Hepatic stellate cell (primary cell): ENCODE results near the gene STAMBP.

Experiments
- DNase-seq: peaks from one replicate; pipeline ENCODE4 v3.0.0; 2011; ENCODE audit warnings: low spot score

The STAMBP gene

DNA sequence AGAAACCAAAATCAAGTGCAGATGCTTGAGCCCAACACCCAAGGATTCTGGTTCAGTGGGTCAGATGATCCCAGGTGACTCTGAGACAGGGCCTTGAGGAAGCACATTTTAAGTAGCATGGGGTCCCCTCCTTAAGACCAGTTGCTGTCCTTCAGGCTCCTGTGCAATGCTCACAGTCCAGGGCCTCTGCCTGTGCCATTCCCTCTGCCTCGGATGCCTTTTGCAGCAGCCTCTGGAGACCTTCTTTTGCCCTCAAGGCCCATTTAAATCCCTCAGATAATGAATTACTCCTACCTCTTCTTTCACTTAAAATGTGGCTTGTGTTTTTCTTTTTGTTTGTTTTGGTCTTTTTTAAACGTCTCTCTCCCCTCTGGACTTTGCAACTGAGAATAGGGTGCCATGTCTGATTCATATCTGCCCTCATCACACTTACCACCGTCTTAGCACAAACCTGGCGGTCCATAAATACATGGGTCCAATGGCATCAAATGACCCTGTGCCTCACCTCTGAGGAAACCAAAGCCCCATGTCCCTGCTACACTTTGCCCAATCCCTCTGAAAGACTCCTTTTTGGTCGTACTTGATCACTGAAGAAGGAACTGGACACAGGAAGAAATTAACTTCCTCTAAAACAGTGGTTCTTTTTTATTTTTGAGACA lies 78.2 kb downstream of the STAMBP start:
- no peak for DNase-seq

DNA sequence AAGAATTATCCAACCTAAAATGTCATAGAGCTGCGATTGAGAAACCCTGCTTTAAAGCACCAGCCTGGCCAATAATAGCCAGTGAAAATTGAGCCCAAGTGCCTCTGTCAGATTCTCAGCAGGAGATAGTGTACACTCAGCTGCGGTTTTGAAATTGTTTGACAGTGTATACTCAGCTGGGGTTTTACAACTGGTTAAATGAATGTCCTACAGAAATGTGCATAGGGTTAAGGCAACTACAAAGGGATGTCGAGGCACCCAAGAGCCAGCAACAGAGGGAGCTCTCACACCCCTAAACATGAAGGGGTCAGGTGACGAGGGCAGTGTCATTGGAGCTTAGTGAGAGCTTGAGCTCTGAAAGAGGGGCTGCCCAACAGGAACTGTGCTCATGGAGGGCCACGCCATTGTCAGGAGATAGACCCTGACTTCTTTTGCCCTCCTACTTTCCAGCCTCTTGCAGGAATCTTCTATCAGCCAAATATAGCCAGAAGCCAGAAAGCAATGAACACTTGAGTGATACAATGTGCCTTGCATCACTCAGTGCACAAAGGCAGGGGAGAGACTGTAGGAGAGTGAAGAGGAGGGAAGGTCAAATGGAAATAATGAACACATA lies 79.2 kb downstream of the STAMBP start:
- DNase-seq: no peak

DNA sequence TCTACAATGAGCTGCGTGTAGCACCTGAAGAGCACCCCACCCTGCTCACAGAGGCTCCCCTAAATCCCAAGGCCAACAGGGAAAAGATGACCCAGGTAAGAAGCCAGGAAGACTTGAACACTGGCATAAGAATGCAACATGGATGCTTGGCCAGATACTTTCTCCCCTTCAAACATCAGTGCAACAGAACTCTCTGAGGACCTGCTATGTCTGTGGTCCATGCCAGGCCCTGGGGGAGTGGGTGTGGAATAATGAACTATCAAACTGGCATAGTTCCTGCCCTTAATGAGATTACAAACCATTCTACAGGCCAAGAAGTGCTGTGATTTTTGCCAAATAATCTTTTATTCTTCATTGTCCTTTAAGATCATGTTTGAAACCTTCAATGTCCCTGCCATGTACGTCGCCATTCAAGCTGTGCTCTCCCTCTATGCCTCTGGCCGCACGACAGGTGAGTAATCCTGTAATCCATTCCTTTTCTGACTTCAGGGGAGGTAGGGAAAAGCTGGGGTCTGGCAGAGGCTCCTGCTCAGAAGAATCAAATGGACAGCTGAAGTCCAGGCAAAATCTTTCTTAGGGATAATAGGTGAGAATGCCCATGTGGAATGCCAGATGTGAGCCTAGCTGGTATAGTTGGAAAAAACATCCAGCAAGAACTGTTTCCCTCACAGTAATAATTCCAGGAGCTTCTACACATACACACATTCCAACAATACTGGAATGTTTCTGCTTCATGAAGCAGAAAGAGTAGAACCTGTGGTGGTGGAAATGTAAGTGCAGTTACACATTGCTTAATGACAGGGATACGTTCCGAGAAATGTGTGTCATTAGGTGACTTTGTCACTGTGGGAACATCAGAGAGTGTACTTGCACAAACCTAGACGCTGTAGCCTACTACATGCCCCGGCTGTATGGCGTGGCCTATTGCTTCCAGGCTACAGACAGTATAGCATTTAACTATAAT lies 80.2 kb downstream of the STAMBP start:
- no peak for DNase-seq

DNA sequence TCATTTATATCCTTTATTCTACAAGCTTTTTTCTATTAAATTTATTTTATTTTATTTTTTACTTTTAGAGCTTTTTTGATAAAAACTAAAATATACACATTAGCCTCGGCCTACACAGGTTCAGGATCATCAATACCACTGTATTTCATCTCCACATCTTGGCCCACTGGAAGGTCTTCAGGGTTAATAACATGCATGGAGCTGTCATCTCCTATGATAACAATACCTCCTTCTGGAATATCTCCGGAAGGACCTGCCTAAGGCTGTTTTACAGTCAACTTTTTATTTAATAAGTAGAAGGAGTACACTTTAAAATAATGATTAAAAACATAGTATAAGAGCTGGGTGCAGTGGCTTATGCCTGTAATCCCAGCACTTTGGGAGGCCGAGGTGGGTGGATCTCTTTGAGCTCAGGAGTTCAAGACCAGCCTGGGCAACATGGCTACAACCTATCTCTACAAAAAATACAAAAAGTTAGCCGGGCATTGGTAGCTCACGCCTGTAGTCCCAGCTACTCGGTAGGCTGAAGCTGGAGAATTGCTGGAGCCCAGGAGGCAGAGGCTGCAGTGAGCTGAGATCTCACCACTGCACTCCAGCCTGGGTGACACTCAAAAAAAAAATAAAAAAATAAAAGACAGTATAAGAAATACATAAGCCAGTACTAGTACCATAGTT lies 82.2 kb downstream of the STAMBP start:
- no peak for DNase-seq

DNA sequence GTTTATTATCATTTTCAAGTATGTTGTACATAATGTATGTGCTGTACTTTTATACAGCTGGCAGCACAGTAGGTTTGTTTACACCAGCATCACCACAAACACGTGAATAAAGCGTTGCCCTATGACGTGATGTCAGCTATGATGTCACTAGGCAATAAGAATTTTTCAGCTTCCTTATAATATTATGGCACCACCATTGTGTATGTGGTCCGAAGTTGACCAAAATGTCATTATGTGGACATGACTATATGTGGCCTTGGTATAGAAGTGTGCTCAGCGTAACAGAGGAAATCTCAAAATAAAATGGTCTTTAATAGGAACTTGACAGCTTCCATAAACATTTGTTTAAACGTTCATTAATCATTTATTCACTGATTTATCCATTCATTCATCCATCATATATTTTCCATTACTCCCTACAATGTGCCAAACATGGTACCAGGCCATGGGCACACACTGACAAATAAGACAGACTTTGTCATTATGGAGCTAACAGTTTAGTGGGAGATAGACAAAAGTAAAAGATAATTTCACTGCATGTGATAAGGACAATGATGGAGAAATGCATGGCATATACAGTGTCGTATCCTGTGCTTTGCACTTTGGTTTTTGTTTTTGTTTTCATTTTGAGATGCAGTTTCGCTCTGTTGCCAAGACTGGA lies 82.9 kb downstream of the STAMBP start:
- no peak for DNase-seq

DNA sequence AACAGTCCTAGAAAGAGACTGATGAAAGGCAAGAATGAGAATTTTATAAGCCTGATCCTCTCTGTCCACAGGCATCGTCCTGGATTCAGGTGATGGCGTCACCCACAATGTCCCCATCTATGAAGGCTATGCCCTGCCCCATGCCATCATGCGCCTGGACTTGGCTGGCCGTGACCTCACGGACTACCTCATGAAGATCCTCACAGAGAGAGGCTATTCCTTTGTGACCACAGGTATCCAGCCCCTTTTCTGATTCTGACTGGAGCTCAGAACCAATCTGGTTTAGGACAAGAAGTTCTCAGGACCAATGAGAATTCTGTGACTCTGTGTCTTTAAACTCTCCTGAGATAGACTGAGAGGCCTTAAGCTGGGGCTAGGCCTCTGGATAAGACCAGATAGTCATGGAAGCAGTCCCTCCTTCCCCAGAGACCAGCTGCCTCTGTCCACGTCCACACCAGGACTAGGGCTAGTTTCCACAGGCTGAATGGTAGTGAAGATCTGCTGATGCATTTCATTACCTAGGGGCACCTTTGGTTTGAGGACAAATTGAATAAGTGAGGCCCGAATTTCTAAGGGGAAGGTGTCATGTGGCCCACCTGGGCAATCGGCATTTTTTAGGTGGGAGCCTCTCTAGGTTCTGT lies 84.8 kb downstream of the STAMBP start:
- DNase-seq: no peak

DNA sequence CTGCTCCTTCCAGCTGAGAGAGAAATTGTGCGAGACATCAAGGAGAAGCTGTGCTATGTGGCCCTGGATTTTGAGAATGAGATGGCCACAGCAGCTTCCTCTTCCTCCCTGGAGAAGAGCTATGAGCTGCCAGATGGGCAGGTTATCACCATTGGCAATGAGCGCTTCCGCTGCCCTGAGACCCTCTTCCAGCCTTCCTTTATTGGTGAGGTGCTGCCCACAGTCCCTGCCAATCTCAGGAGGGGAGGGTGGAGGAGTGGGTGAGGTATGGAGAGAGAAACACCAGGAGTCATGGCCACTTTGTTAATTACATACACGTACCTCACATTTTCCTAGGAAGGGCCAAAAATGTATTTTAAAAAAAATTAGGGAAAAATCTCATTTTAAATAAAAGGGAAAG lies 85.9 kb downstream of the STAMBP start:
- DNase-seq: no peak

DNA sequence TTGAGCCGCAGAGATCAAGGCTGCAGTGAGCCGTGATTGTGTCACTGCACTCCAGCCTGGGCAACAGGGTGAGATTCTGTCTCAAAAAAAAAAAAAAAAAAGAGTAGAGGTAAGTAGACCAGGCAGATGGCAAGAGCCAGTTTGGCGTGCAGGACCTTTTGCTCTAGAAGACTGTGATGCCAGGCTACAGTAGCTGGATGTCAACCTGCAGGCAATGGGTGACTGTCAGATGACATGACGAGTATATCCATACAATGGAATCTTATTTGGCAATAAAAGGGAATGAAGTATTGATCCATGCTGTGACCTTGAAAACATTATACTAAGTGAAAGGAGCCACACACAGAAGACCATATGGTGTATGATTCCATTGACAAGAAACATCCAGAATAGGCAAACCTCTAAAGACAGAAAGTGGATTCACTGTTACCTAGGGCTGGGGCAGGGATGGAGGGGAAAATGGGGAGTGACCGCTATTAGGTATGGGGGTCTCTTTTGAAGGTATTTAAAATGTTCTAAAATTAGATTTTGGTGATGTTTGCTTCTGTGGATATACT lies 86.8 kb downstream of the STAMBP start:
- no peak for DNase-seq

DNA sequence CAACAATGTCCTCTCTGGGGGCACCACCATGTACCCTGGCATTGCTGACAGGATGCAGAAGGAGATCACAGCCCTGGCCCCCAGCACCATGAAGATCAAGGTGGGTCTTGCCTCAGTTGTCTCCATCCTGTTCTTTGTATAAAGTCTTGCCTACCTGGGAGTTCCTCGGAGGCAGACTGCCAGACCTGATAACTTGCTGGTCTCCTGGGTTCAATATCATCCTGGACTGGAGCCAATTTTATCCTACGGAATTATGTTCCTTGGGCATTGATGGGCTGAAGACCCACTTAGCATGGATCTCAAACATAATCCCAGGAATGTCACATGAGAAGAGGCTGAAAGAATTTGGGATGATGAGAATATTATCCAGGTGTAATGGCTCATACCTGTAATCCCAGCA lies 87.9 kb downstream of the STAMBP start:
- DNase-seq: no peak

DNA sequence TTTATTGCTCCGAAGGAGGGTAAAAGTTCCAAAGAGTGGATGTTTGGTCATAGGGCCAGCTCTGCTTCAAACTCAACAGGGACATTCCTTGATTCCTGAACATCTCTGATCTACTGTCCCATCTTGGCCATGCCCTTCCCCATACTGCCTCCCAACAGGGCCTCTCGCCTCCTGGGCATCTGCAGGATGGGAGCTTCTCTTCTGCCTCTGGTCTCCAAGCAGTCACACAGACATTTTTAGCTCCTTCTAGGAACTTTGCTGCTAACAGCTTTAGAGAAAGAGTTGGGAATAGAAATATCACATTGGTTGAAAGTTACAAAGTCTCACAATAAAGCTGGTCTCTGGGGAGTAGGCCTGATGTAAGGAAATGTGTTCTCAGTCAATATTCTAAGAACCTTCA lies 88.5 kb downstream of the STAMBP start:
- DNase-seq: no peak

DNA sequence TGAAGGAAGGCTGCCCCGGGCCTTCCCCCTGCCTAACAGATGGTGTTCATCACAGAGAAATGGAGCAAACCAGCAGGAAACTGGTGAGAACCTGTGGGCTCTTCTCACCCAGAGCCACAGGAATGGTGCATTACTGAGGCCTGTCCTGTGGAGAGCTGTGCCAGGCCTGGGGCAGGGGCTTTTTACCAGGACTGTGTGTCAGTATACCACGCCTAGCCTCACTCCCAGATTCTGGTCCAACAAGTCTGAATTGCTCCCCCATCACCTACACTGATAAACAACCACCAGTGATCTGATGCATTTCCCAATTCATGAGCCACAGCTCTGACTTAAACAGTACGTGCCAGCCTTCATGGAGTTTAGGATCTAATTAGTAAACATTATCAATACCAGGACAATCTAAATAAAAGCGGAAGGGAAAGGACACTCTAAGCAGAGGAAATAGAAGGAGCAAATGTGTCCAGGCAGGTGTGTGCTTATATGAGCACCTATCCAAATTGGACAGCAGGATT lies 89.0 kb downstream of the STAMBP start:
- no peak for DNase-seq

DNA sequence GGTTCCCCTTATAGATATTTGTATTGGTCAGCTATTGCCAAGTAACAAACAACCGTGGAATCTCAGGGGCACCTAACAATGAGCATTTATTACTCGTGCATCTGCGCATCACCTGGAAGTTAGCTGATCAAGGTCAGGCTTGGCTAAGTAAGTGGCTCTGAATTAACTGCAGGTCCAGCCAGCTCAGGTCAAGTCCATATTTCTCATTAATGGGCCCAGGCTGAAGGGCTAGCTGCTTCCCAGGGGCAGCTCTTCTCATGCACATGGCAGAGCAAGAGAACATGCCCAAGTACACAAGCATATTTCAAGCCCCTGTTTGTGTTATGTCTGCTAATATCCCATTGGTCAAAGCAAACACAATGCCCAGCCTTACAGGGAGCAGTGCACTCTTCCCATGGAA lies 90.1 kb downstream of the STAMBP start:
- no peak for DNase-seq

DNA sequence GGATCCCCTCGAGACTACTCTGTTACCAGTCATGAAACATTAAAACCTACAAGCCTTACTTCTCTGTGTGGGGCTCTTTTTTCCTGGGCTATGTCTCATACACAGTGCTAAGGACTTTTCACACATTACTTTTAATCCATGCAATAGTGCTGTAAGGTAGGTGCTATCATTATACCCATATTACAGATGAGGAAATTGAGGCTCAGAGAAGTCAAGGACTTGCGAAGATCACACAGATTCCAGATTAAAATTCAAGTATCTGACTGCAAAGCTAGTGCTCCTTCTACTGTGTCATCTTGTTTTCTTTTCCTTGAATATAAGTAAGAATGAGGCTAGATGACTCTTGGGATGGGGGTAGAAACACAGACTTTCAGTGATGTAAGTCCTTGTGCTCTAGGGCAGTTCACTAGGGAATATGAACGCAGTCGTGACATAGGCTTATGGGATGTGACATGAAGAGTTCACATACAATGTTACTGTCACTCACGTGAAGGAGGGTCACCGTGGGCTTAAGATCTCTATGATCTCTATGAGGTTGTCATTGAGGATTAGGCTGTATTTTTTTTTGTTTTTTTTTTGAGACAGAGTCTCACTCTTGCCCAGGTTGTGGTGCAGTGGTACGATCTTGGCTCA lies 91.0 kb downstream of the STAMBP start:
- DNase-seq: no peak

DNA sequence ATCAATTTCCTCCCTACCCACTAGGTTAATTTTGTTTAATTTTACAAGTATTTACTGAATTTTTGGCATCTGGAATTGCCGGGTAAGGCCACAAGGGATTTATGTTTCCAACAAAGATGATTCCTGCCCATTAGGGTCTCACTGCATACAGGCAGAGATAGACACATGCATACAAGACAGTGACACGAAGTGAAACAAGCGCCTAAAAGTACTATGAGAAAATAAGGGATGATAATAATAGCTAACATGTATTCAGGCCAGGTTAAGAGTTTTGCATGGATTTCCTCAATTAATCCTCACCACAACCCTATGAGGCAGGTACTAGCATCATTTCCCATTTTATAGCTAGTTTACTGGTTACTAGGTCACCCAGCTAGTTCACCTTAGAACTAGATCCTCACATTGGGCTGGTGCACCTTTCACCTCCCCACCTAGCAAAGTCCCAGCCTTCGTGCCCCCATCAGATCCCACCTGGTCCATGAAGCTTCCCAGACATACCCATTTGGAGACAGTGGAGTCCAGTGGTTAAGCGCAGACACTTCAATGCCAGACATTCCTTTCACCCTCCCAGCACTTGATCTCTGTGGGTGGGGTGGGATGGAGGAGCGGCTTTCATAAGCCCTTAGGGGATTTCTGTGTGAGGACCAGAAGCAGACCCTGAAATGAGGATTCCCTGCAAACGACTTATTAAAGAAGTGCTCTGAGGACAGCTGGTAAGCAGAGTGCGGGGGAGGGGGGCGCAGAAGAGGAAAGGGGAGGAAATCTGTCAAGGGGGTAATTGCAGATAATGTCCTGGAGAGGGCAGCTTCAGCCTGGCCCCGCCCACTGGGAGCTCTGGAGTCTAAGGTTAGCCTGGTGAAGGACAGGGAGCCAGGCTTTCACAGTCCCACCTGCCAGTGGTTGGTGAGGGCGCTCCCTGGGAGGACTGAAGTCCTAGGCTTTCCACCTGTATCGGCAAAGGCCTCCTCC lies 92.1 kb downstream of the STAMBP start:
- DNase-seq: peak; percentile 41

DNA sequence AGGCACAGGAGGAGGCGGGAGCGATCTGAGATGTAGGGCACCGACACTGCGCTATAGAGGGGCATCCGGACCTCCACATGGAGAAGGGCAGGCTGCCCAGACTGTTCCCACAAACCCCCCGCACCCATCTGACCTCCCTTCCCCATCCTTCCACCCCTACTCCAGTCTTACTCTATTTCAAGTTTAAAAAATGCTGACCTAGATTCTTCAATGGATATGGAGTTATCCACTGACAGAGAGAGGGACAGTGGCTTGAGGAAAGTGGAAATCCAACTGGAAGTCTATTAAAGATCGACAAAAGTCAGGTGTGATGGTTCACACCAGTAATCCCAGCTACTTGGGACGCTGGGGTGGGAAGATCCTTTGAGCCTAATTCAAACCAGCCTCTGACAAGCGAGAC lies 92.8 kb downstream of the STAMBP start:
- DNase-seq: no peak

DNA sequence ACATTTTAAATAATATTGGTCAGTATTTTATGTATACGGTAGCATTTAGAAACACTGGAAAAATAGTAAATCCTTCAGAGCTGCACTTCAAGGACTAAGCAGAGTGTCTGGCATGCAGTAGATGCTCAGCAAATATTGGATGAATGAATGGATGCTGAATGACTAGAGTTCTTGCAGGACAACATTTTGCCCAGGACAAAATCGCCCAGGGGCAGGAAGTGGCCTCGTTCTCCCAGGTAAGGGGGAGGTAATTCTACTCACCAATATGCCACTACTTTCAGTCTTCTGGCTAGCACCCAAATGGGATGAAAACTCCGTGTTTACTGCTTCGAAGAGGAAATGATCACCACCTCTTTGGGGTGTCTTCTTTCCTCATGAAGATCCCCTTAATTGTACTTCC lies 93.9 kb downstream of the STAMBP start:
- DNase-seq: no peak
